Parathyroid adenoma (tissue), 2 donors: ENCODE results near the gene ZDHHC14.

Source experiments
- H2AFZ ChIP-seq: fragments of 300-600 bp; sonication (generic); one replicate; pipeline ENCODE4 v1.7.0; 2017; ENCODE audit warnings: antibody characterized with exemption, mild to moderate bottlenecking
- H3K27ac ChIP-seq: fragments of 300-600 bp; sonication (generic); one replicate; pipeline ENCODE4 v1.7.0; 2017
- H3K27me3 ChIP-seq: fragments of 300-600 bp; sonication (generic); one replicate; pipeline ENCODE4 v1.7.0; 2017; ENCODE audit warnings: low read length; ENCODE audit not compliant: control insufficient read depth, insufficient read depth
- H3K36me3 ChIP-seq: fragments of 300-600 bp; sonication (generic); one replicate; pipeline ENCODE4 v1.7.0; 2017; ENCODE audit warnings: low read length; ENCODE audit not compliant: control insufficient read depth, insufficient read depth
- H3K4me1 ChIP-seq: fragments of 300-600 bp; sonication (generic); one replicate; pipeline ENCODE4 v1.7.0; 2017; ENCODE audit warnings: control low read depth
- H3K4me2 ChIP-seq: fragments of 300-600 bp; sonication (generic); one replicate; pipeline ENCODE4 v1.7.0; 2017; ENCODE audit warnings: low read length
- H3K4me3 ChIP-seq: fragments of 300-600 bp; sonication (generic); one replicate; pipeline ENCODE4 v1.7.0; 2017; ENCODE audit warnings: low read depth, low read length
- H3K79me2 ChIP-seq: fragments of 300-600 bp; sonication (generic); one replicate; pipeline ENCODE4 v1.7.0; 2017; ENCODE audit warnings: control low read depth
- H3K9ac ChIP-seq: fragments of 300-600 bp; sonication (generic); one replicate; pipeline ENCODE4 v1.7.0; 2017; ENCODE audit warnings: mild to moderate bottlenecking
- H3K9me3 ChIP-seq: fragments of 300-600 bp; sonication (generic); one replicate; pipeline ENCODE4 v1.7.0; 2017; ENCODE audit warnings: low read length; ENCODE audit not compliant: control insufficient read depth
- CTCF ChIP-seq: fragments of 300-600 bp; sonication (generic); IDR thresholded peaks from one replicate; pipeline ENCODE4 v1.7.0; 2017; ENCODE audit warnings: antibody characterized with exemption, mild to moderate bottlenecking
- donor health status: primary hyperparathyroidism.

ZDHHC14 gene

DNA sequence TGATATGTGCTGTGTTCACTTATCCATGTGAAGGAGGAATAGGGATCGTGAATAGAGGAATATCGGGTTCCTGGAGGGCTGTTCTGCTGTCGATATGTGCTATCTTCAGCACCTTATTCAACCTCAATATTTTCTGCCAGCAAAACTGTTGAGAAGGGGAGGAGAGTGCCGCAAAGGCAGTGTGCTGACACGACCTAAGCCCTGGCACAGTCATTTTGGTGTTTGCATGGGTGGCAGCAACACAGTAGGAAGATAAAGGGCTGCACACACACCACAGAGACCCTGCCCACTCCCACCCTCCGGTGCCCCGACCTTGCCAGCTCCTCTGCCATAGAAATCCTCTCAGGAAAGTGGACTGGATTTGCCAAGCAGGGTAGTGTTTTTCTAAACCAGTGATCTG, 47.0 kb downstream of the ZDHHC14 start:
- H3K36me3 ChIP-seq, result no peaks in the 10 kb centered on the region
- no peak for TF ChIP-seq CTCF
- peak overlapping the region; percentile 65 for H3K4me3 ChIP-seq
- peak overlapping the region; percentile 23 for H3K9ac ChIP-seq
- H3K9me3 ChIP-seq, result no peaks in the 10 kb centered on the region
- H3K4me2 ChIP-seq, result peak overlapping the region; percentile 86
- peaks cover 60% of the 10 kb centered on the region for H3K4me1 ChIP-seq
- peak overlapping the region; percentile 3 for H2AFZ ChIP-seq
- peak overlapping the region; percentile 95 for H3K27ac ChIP-seq
- H3K79me2 ChIP-seq, result peaks cover 23% of the 10 kb centered on the region
- no peaks in the 10 kb centered on the region for H3K27me3 ChIP-seq

- Histone ChIP-seq H3K27ac (peak overlapping the region; percentile 95), H3K9ac (no peak overlapping the region)
These were observed 47.6 kb downstream of the ZDHHC14 start for GRCh38 chr6:157428427-157429202.

DNA sequence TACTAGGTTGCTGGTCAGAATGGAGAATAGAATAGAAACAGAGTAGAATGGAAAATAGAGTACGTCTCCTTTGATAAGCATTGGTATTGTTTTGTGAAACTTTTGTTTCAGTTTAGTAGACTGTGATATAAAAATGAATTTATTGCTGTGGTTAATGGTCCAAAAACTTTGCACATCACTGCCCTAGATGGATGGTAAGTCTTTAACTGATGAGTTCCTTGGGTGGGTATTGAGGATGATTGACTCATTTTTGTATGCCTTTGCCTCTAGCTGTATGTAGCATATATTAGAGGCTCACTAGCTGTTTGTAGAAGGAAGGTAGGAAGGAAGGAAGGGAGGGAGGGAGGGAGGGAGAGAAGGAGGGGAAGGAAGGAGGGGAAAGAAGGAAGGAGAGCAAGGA, 48.3 kb downstream of the ZDHHC14 start:
- no peaks in the 10 kb centered on the region for H3K27me3 ChIP-seq
- no peak for TF ChIP-seq CTCF
- H3K79me2 ChIP-seq, result peaks cover 23% of the 10 kb centered on the region
- peak overlapping the region; percentile 95 for H3K27ac ChIP-seq
- no peak overlapping the region for H3K9ac ChIP-seq
- H2AFZ ChIP-seq, result peak overlapping the region; percentile 23
- peak overlapping the region; percentile 65 for H3K4me3 ChIP-seq
- H3K36me3 ChIP-seq, result no peaks in the 10 kb centered on the region
- no peaks in the 10 kb centered on the region for H3K9me3 ChIP-seq
- H3K4me2 ChIP-seq, result peak overlapping the region; percentile 30
- peaks cover 69% of the 10 kb centered on the region for H3K4me1 ChIP-seq

More at GRCh38 chr6:157428427-157429202, 47.6 kb downstream of the ZDHHC14 start:
- Histone ChIP-seq H3K36me3 (no peaks in the 10 kb centered on the region), H3K27me3 (no peaks in the 10 kb centered on the region), H2AFZ (peak overlapping the region; percentile 23), H3K79me2 (peaks cover 23% of the 10 kb centered on the region), H3K4me1 (peaks cover 66% of the 10 kb centered on the region), H3K4me2 (peak overlapping the region; percentile 86), H3K4me3 (peak overlapping the region; percentile 65), H3K9me3 (no peaks in the 10 kb centered on the region)
- no peak for TF ChIP-seq CTCF

DNA sequence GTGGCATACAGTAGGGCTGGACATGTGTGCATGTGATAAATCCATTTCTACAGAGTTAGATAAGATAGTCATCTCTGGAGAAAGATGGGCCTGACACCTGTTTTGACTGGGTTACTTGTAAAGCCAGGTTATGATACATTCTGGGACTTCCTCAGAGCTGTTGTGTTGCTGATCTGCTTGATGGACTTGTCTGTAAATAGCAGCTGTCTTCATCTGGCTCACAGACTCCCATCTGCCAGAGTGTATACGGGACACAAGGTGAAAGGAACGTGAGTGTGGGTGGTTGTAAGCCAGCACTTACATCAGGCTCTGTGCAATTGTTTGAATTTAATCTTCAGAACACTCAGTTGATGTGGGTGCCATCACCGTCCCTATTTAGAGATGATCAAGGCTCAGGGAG, 49.8 kb downstream of the ZDHHC14 start:
- no peaks in the 10 kb centered on the region for H3K9me3 ChIP-seq
- no peak overlapping the region for H3K4me2 ChIP-seq
- H3K4me3 ChIP-seq, result no peak overlapping the region
- H2AFZ ChIP-seq, result no peak overlapping the region
- TF ChIP-seq CTCF, result no peak
- H3K27me3 ChIP-seq, result no peaks in the 10 kb centered on the region
- peaks cover 10% of the 10 kb centered on the region for H3K79me2 ChIP-seq
- H3K9ac ChIP-seq, result no peak overlapping the region
- no peaks in the 10 kb centered on the region for H3K36me3 ChIP-seq
- H3K27ac ChIP-seq, result peak overlapping the region; percentile 95
- H3K4me1 ChIP-seq, result peaks cover 69% of the 10 kb centered on the region
